IMR-90 (cell line): Measurements from ENCODE around the gene RALGAPB. TPM values are rescaled to one million over a fixed set of nuclear protein-coding genes. Genes with fewer than 3 reads are reported as not detected.

ENCODE experiments used
- ATAC-seq: fragments of 200-7000 bp; cut with Tn5 transposase; 2 replicates; pipeline ENCODE4 v1.9.1; 2020; ENCODE audit warnings: low read depth, mild to moderate bottlenecking, moderate library complexity
- BruUV-seq: library from RNA; stranded (reverse); fragments of 400-500 nt; replicated peaks from 2 replicates; lab custom pipeline; 2021; lab: Mats Ljungman, UMichigan
- CTCF ChIA-PET: fragments of 300-600 bp; formaldehyde crosslinking; extraction: SDS; loops from one replicate; lab custom pipeline; 2021; ENCODE audit warnings: antibody characterized with exemption; lab: Yijun Ruan, JAX
- POLR2A ChIA-PET: fragments of 300-600 bp; sonication (Branson Sonifier 250); formaldehyde crosslinking; loops from one replicate; lab custom pipeline; 2022; ENCODE audit warnings: antibody characterized with exemption; ENCODE audit not compliant: unreplicated experiment; lab: Charles Lee
- DNase-seq: peaks from one replicate; pipeline ENCODE4 v3.0.0; 2013
- H2AFZ ChIP-seq: replicated peaks from 2 replicates; pipeline ENCODE3; 2013; ENCODE audit warnings: low read length, mild to moderate bottlenecking; ENCODE audit not compliant: poor library complexity
- H2AK5ac ChIP-seq: 2 replicates; pipeline ENCODE4 v1.6.1; 2013; ENCODE audit warnings: low read depth, low read length, inconsistent platforms
- H2AK9ac ChIP-seq: replicated peaks from 2 replicates; pipeline ENCODE3; 2013; ENCODE audit warnings: mild to moderate bottlenecking, low read depth, low read length, moderate library complexity; ENCODE audit not compliant: poor library complexity
- H2BK120ac ChIP-seq: 2 replicates; pipeline ENCODE4 v1.6.1; 2013; ENCODE audit warnings: low read depth, low read length, inconsistent platforms
- H2BK15ac ChIP-seq: 3 replicates; pipeline ENCODE4 v1.6.1; 2013; ENCODE audit warnings: low read depth, low read length, inconsistent platforms
- H2BK20ac ChIP-seq: 2 replicates; pipeline ENCODE4 v1.6.1; 2013; ENCODE audit warnings: low read depth, mild to moderate bottlenecking, inconsistent platforms, low read length, moderate library complexity
- H2BK5ac ChIP-seq: 2 replicates; pipeline ENCODE4 v1.6.1; 2013; ENCODE audit warnings: mild to moderate bottlenecking, low read depth, low read length, inconsistent platforms; ENCODE audit not compliant: poor library complexity, severe bottlenecking
- H3K14ac ChIP-seq: replicated peaks from 2 replicates; pipeline ENCODE4 v1.6.1; 2013; ENCODE audit warnings: low read depth, low read length, inconsistent platforms
- H3K18ac ChIP-seq: 2 replicates; pipeline ENCODE4 v1.6.1; 2013; ENCODE audit warnings: low read depth, low read length, control low read depth
- H3K23ac ChIP-seq: 2 replicates; pipeline ENCODE4 v1.6.1; 2013; ENCODE audit warnings: low read depth, low read length, inconsistent platforms
- H3K27ac ChIP-seq: 2 replicates; pipeline ENCODE4 v1.5.1; 2013; ENCODE audit warnings: mild to moderate bottlenecking, control low read depth, low read length; ENCODE audit not compliant: insufficient read depth
- H3K27me3 ChIP-seq: 2 replicates; pipeline ENCODE4 v1.6.1; 2013; ENCODE audit warnings: low read length; ENCODE audit not compliant: control insufficient read depth, insufficient read depth
- H3K36me3 ChIP-seq: 2 replicates; pipeline ENCODE4 v1.6.1; 2013; ENCODE audit warnings: low read length, mixed read lengths; ENCODE audit not compliant: control insufficient read depth, insufficient read depth
- H3K4ac ChIP-seq: 2 replicates; pipeline ENCODE4 v1.6.1; 2013; ENCODE audit warnings: low read depth, low read length, inconsistent platforms
- H3K4me1 ChIP-seq: 2 replicates; pipeline ENCODE4 v1.6.1; 2013; ENCODE audit warnings: low read length, mixed read lengths; ENCODE audit not compliant: control insufficient read depth, insufficient read depth
- H3K4me2 ChIP-seq: 2 replicates; pipeline ENCODE4 v1.6.1; 2013; ENCODE audit warnings: low read depth, mild to moderate bottlenecking, control low read depth, low read length, moderate library complexity
- H3K4me3 ChIP-seq: 2 replicates; pipeline ENCODE4 v1.5.1; 2013; ENCODE audit warnings: low read depth, mild to moderate bottlenecking, control low read depth, low read length, moderate library complexity; ENCODE audit not compliant: insufficient read depth
- H3K56ac ChIP-seq: 2 replicates; pipeline ENCODE4 v1.6.1; 2013; ENCODE audit warnings: low read length, inconsistent platforms; ENCODE audit not compliant: insufficient read depth; ENCODE audit errors: extremely low read depth
- H3K79me1 ChIP-seq, 2 experiments: 2 replicates each; pipeline ENCODE4 v1.6.1; 2013; ENCODE audit warnings: low read length in 2 of 2, inconsistent platforms in 1 of 2, low read depth in 1 of 2
- H3K9ac ChIP-seq: 2 replicates; pipeline ENCODE4 v1.6.1; 2013; ENCODE audit warnings: low read depth, low read length, control low read depth
- H3K9me1 ChIP-seq: 2 replicates; pipeline ENCODE4 v1.6.1; 2013; ENCODE audit warnings: low read length, inconsistent platforms; ENCODE audit not compliant: insufficient read depth
- H3K9me3 ChIP-seq: 2 replicates; pipeline ENCODE4 v1.6.1; 2013; ENCODE audit warnings: low read length; ENCODE audit not compliant: control insufficient read depth, insufficient read depth
- H4K20me1 ChIP-seq: 2 replicates; pipeline ENCODE4 v1.6.1; 2013; ENCODE audit warnings: low read length, inconsistent platforms; ENCODE audit not compliant: insufficient read depth
- H4K5ac ChIP-seq: 2 replicates; pipeline ENCODE4 v1.6.1; 2013; ENCODE audit warnings: mild to moderate bottlenecking, low read depth, low read length, control low read depth
- H4K8ac ChIP-seq, 2 experiments: 2 replicates each; pipeline ENCODE4 v1.6.1; 2013; ENCODE audit warnings: low read depth in 2 of 2, low read length in 2 of 2, control low read depth in 1 of 2, inconsistent platforms in 1 of 2
- H4K91ac ChIP-seq: 2 replicates; pipeline ENCODE4 v1.6.1; 2013; ENCODE audit warnings: low read depth, low read length, inconsistent platforms; ENCODE audit not compliant: insufficient read depth
- BHLHE40 ChIP-seq: fragments of 150-350 bp; IDR thresholded peaks from 2 replicates; pipeline ENCODE4 v1.6.1; 2016; ENCODE audit warnings: mild to moderate bottlenecking, low read depth, low read length
- CEBPB ChIP-seq: IDR thresholded peaks from 2 replicates; pipeline ENCODE4 v1.6.1; 2012; ENCODE audit warnings: low read depth, low read length, improper control_type of control experiment
- CHD1 ChIP-seq: IDR thresholded peaks from 2 replicates; pipeline ENCODE4 v1.6.1; 2012; ENCODE audit warnings: low read depth, low read length, improper control_type of control experiment
- MAZ ChIP-seq: IDR thresholded peaks from 2 replicates; pipeline ENCODE4 v1.6.1; 2012; ENCODE audit warnings: low read depth, mild to moderate bottlenecking, low read length, improper control_type of control experiment, moderate library complexity, borderline replicate concordance
- MXI1 ChIP-seq: IDR thresholded peaks from 2 replicates; pipeline ENCODE4 v1.6.1; 2012; ENCODE audit warnings: low read depth, mild to moderate bottlenecking, low read length, moderate library complexity, borderline replicate concordance
- NFE2L2 ChIP-seq: fragments of 150-350 bp; IDR thresholded peaks from 2 replicates; pipeline ENCODE4 v1.6.1; 2016; ENCODE audit warnings: low read depth, mild to moderate bottlenecking, low read length
- RCOR1 ChIP-seq: IDR thresholded peaks from 2 replicates; pipeline ENCODE4 v1.6.1; 2012; ENCODE audit warnings: mild to moderate bottlenecking, low read length, improper control_type of control experiment; ENCODE audit not compliant: insufficient replicate concordance
- RFX5 ChIP-seq: IDR thresholded peaks from 2 replicates; pipeline ENCODE4 v1.8.0; 2012; ENCODE audit warnings: low read depth, mild to moderate bottlenecking, low read length, moderate library complexity
- SMC3 ChIP-seq: fragments of 150-350 bp; IDR thresholded peaks from 2 replicates; pipeline ENCODE4 v1.6.1; 2016; ENCODE audit warnings: low read depth, mild to moderate bottlenecking, antibody characterized with exemption, low read length, moderate library complexity
- WGBS, 2 experiments: methylation state at CpG; one replicate each; pipeline versions ENCODE4 v1.1.5 to v1.1.7; 2013; ENCODE audit warnings: missing lambda C conversion rate in 2 of 2; ENCODE audit not compliant: insufficient read length in 1 of 2; ENCODE audit errors: extremely low coverage in 2 of 2; 5-methylcytosine and 5-hydroxymethylcytosine counted together
- dilution Hi-C: fragments of 300-500 bp; cut with HindIII; formaldehyde crosslinking; loops from one replicate; pipeline ENCODE4 v1.14.3; 2018; ENCODE audit warnings: low sequenced_read_pairs; ENCODE audit not compliant: unreplicated experiment
- in situ Hi-C: fragments of 300-500 bp; cut with MboI; formaldehyde crosslinking; loops from 3 replicates; pipeline ENCODE4 v1.14.3; 2019; ENCODE audit warnings: low sequenced_read_pairs, inconsistent platforms, mixed read lengths
- intact Hi-C: fragments of 100-400 bp; cut with micrococcal nuclease; formaldehyde crosslinking; loops from 2 replicates; pipeline ENCODE4 v1.10.0; 2022
- polyA plus RNA-seq, 3 experiments: library from polyadenylated mRNA; depleted of rRNA; stranded (reverse); fragments of >200 nt; gene quantifications; 2 replicates each; pipeline ENCODE4 v1.2.3, GENCODE V29; 2012; ENCODE audit warnings: low replicate concordance in 1 of 3
- total RNA-seq: library from RNA; depleted of rRNA; stranded (reverse); fragments of >200 nt; gene quantifications from 2 replicates; pipeline ENCODE4 v1.2.3, GENCODE V29; 2012
- TF ChIP-seq, protein P1 (sequence below): conservative IDR thresholded peaks from 2 replicates; pipeline ENCODE4 v1.5.1; 2012; ENCODE audit warnings: mild to moderate bottlenecking, low read depth, low read length, improper control_type of control experiment
- TF ChIP-seq, protein P2 (sequence below): fragments of 150-350 bp; IDR thresholded peaks from 2 replicates; pipeline ENCODE4 v1.6.1; 2016; ENCODE audit warnings: low read depth, mild to moderate bottlenecking, low read length, moderate library complexity, borderline replicate concordance

RALGAPB gene
- total and polyA plus RNA-seq, 2 of the 4 experiments (the other 2 are of a cell fraction): 12.7 to 30.3 TPM

DNA sequence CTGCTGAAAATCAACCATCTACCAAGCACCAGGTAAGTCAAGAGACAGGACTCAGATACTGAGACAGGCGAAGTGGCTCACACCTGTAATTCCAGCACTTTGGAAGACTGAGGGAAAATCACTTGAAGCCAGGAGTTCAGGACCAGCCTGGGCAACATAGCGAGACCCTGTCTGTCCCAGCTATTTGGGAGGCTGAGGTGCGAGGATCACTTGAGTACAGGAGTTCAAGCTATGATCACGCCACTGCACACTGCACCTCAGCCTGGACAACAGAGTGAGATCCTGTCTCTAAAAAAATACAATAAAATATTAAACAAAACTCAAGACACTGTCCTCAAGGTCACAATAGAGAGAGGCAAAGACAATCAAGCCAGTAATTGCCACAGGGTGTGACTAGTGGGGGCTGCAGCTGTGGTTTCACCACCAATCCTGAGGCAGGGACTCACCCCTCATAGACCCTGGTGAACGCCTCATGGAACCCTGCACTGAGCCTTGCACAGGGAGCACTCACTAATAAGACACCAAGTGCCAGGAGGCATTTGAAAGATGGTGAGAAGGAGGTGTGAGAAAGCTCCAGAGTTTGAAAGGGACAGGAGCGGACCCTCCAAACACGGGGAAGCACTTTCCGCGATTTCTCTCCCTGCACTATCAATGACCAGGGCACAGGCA lies 39.2 kb upstream of the RALGAPB start:
- Histone ChIP-seq H3K9ac (peak overlapping the region; percentile 74), H3K9me1 (peaks cover 20% of the 10 kb centered on the region; the same call in 1 of the 2 replicates), H3K9me3 (no peaks in the 10 kb centered on the region), H3K4me1 (peaks cover 7% of the 10 kb centered on the region), H2AK9ac (no peak overlapping the region), H2AK5ac (0 out of 2 replicates have a peak overlapping the region, but pooled peaks have one; percentile 2), H4K20me1 (peaks cover 56% of the 10 kb centered on the region), H3K79me1 (peaks cover 4 to 59% of the 10 kb centered on the region in 2 experiments; a peak in 3 of 4 replicates), H3K56ac (no peak overlapping the region), H3K36me3 (peaks cover 47% of the 10 kb centered on the region), H2BK20ac (no peak overlapping the region), H4K8ac (no peak overlapping the region), H2BK120ac (no peak overlapping the region), H3K18ac (no peak overlapping the region), H4K91ac (no peak overlapping the region), H3K4ac (peak overlapping the region; percentile 79; the same call in 1 of the 2 replicates), H3K4me2 (peak overlapping the region; percentile 87), H2BK5ac (no peak overlapping the region), H3K27ac (no peak overlapping the region), H2AFZ (no peak overlapping the region), H3K23ac (peak overlapping the region; percentile 82; the same call in 1 of the 2 replicates), H4K5ac (no peak overlapping the region), H2BK15ac (no peak overlapping the region), H3K4me3 (peak overlapping the region; percentile 63; the same call in 1 of the 2 replicates), H3K27me3 (no peaks in the 10 kb centered on the region), H3K14ac (no peak overlapping the region)
- CTCF ChIA-PET: interaction anchor here (1.1 to 2.2 kb wide), 2 partner anchors 12 to 14 kb away, joined by 3 to 12 read pairs; no protein-coding TSS in a partner anchor
- TF ChIP-seq RFX5 (no peak), CHD1 (no peak), NFE2L2 (no peak), RCOR1 (no peak), MAZ (no peak), BHLHE40 (no peak), SMC3 (no peak), MXI1 (no peak), CEBPB (no peak)
- TF ChIP-seq, protein P1, sequence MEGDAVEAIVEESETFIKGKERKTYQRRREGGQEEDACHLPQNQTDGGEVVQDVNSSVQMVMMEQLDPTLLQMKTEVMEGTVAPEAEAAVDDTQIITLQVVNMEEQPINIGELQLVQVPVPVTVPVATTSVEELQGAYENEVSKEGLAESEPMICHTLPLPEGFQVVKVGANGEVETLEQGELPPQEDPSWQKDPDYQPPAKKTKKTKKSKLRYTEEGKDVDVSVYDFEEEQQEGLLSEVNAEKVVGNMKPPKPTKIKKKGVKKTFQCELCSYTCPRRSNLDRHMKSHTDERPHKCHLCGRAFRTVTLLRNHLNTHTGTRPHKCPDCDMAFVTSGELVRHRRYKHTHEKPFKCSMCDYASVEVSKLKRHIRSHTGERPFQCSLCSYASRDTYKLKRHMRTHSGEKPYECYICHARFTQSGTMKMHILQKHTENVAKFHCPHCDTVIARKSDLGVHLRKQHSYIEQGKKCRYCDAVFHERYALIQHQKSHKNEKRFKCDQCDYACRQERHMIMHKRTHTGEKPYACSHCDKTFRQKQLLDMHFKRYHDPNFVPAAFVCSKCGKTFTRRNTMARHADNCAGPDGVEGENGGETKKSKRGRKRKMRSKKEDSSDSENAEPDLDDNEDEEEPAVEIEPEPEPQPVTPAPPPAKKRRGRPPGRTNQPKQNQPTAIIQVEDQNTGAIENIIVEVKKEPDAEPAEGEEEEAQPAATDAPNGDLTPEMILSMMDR: no peak
- TF ChIP-seq, protein P2, sequence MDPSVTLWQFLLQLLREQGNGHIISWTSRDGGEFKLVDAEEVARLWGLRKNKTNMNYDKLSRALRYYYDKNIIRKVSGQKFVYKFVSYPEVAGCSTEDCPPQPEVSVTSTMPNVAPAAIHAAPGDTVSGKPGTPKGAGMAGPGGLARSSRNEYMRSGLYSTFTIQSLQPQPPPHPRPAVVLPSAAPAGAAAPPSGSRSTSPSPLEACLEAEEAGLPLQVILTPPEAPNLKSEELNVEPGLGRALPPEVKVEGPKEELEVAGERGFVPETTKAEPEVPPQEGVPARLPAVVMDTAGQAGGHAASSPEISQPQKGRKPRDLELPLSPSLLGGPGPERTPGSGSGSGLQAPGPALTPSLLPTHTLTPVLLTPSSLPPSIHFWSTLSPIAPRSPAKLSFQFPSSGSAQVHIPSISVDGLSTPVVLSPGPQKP: no peak
- POLR2A ChIA-PET: no interaction called here
- dilution Hi-C loops (no loop called here), in situ Hi-C loops (no loop called here), intact Hi-C loops (no loop called here)
- 100% methylated on average over 1 of the region's 9 CpGs; no CpG with 5 or more reads in 1 of the 2 experiments for WGBS, 2 experiments
- ATAC-seq (no peak), DNase-seq (no peak)
- no TSS peak for BruUV-seq
